Stromal cell of bone marrow (primary cell): Measurements from ENCODE around the gene SNX25.
"Not testable (repeated sequence)": the region's sequence is repeated elsewhere in the genome, so short reads cannot be mapped to it uniquely, and the experiment has no call there.

ENCODE experiments used
- DNase-seq: peaks from one replicate; pipeline ENCODE4 v3.0.0-alpha.2; 2012; ENCODE audit warnings: low read depth

The SNX25 gene

DNA sequence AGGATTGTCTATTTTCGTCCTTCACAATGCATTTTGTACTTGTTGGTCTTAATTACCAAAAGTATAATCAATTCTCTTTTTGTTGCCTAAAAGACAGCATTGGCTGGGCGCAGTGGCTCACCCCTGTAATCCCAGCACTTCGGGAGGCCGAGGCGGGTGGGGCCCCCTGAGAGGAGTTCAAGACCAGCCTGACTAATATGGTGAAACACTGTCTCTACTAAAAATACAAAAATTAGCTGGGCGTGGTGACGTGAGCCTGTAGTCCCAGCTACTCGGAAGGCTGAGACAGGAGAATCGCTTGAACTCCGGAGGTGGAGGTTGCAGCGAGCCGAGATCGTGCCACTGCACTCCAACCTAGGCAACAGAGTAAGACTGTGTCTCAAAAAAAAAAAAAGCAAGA, 4.3 kb upstream of the SNX25 start:
- not testable (repeated sequence) for DNase-seq

GRCh38 chr4:185205697-185206342, 3.6 kb upstream of the SNX25 start:
- no peak for DNase-seq

DNA sequence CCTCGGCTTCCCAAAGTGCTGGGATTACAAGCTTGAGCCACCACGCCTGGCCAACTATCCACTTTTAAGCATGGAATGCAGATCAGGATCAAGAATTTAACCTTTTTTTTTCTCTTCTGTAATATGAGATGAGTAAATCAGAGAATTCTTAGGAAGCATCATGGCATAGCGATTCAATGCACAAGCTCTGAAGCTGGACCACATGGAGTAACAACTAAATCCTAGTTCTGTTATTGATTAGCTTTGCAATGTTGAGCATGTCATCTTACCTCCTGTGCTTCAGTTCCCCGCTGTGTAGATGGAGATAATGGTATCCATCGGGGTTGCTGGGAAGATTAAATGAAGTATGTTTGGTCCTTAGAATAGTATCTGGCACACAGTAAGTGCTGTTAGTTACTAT, 1.9 kb upstream of the SNX25 start:
- no peak for DNase-seq

DNA sequence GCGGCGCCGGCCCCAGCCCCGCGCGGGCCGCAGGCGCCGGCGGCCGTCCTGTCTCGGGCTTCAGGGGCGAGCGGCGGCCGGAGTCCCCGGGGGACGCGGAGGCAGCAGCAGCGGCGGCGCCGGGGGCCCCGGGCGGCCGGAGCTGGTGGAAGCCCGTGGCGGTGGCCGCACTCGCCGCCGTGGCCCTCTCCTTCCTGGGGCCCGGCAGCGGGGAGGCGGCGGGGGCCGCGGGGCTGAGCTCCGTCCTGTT, 379 bp downstream of the SNX25 start:
- DNase-seq = not testable (repeated sequence)

GRCh38 chr4:185210102-185210981, 944 bp downstream of the SNX25 start:
- no peak for DNase-seq

GRCh38 chr4:185211035-185211434, 1.6 kb downstream of the SNX25 start:
- DNase-seq = no peak

GRCh38 chr4:185211641-185212040, 2.2 kb downstream of the SNX25 start:
- no peak for DNase-seq

DNA sequence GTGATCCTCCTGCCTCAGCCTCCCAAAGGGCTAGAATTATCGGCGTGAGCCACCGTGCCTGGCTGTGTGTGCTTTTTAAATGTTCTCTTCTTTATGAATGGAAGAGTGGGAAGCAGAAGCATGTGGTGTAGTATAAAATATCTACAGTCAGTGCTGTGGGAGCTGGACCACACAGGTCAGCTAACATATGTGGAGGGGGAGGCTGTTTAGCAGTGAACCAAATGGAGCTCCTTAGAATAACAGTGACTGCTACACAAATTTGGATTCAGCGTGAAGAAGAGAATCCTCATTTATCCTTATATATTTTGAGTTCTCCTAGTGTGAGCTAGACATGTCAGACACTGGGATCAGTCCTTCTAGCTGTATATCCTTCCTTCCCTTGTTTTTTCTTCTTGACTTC, 3.2 kb downstream of the SNX25 start:
- no peak for DNase-seq

DNA sequence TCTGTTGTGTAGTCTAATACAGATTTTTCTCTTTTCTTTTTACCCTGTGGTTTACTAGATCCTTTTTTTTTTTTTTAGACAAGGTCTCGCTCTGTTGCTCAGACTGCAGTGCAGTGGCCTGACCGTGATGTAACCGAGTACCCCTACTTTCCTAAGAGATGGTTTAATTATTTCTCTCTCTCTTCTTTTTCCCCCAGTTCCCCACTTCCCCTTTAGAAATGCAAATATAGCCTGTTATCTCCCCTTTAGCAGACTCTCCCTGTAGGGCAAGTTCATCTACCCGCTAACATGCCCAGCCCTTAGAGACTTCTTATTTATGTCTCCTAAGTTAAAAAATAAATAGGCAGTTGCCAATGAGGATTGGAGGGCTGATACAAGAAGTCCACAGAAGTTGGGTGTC, 4.5 kb downstream of the SNX25 start:
- DNase-seq = no peak

GRCh38 chr4:185215261-185215660, 5.9 kb downstream of the SNX25 start:
- DNase-seq = no peak

- no peak for DNase-seq
Measured at GRCh38 chr4:185217408-185217975, 8.1 kb downstream of the SNX25 start.

- no peak for DNase-seq
Measured at GRCh38 chr4:185218312-185218711, 8.9 kb downstream of the SNX25 start.

DNA sequence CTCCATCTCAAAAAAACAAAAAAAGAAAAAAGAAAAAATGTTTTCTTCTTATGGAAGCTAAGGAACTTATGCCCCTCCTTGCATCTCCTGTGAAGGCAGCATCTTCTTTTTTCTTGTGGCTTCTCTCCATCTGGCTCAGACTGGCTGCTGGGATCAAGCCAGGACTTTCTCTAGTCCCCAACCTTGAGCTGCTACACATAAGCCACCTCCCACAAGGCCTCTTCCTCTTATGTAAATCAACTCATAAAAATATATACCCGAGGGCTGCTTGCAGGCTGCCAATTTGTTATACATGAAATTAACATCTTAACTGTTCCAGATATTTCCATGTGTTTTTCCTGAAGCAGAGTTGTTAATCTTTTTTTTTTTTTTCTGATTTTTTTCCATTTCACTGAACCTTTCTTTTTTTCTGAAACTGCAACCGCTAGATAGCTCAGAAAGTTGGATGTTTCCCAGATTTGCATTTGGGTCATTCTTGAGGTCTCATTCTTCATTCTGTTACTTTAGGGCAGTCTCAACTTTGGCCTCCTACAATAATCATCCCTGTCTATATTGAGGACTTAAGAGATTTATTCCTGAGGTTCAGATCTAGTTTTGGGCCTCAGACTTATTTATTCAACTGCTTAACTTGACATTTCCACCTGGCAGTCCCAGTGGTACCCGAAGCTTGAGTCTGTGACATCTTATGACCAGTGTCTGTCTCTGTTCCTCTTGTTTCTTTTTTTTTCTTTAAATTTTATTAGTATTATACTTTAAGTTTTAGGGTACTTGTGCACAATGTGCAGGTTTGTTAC, 10.3 kb downstream of the SNX25 start:
- peak; percentile 44 for DNase-seq

- no peak for DNase-seq
Measured at GRCh38 chr4:185221491-185221890, 12.1 kb downstream of the SNX25 start.

- no peak for DNase-seq
Measured at GRCh38 chr4:185221912-185222311, 12.5 kb downstream of the SNX25 start.

- DNase-seq = peak; percentile 65
Measured at GRCh38 chr4:185222598-185222997, 13.2 kb downstream of the SNX25 start.

DNA sequence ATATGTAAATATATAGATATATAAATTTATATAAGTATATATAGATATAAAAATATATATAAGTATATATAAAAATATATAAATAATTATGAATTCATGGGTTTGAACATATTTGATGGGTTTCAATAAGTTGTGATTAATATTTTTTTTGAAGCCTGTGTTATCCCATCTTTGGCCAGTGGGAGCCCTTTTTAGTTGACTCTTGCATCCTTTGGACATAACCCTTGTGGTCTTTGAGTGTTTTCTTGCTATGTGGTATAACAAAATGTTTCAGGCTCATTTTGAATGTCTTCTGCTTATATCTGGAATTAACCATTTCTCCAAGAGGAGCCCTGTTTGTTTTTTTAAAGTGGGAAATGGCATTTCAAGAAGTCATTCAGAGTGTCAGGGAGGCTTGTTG, 15.2 kb downstream of the SNX25 start:
- DNase-seq = no peak

DNA sequence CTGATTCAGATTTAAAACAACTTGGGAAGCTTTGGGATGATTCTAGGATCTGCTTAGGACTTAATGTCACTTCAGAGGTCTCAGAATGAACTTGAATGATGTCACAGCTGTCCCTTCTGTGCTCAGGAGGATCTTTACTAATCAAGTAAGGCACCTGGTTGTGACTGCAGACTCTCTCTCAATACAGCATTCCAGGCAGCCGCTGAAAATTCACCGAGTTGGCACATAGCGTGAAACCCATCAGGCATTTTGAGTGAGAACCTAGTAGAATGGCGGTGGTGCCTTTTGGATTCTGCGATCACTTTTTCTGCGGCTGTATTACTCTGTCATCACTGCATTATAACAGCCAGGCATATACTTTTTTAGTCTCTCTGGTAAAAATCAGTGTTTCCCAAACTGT, 16.5 kb downstream of the SNX25 start:
- no peak for DNase-seq

GRCh38 chr4:185227131-185227551, 17.7 kb downstream of the SNX25 start:
- no peak for DNase-seq

DNA sequence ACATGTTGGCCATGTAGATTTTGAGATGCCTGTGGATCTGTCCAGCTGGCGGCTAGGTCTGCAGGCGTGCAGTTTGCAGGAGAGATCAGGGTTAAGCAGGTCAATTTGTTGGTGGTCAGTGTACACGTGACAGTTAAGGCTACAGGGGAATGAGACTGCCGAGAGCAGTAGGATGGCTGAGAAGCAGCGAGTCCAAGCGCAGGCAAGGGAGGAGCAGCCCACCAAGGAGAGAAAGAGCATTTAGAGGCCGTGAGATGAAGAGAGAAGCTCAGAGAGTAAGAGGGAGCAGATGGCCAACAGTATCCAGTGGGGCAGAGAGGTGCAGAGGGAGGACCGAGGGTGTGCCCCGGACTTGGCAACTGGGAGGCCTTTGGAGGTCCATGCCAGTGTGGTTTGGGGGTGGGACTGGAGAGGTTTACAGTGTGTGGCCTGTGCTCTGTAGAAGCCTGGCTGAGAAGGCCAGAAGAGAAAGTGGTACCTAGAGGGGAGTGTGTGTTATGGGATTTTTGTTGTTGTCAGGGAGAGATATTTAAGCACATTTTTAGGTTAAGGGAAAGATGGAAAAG, 18.4 kb downstream of the SNX25 start:
- DNase-seq = no peak

- DNase-seq = no peak
Measured at GRCh38 chr4:185229021-185229818, 19.8 kb downstream of the SNX25 start.

GRCh38 chr4:185232370-185232769, 23.0 kb downstream of the SNX25 start:
- DNase-seq = no peak
